LHCN-M2 (cell line): Measurements from ENCODE around the gene ACOX3. TPM values are rescaled to one million over a fixed set of nuclear protein-coding genes. Genes with fewer than 3 reads are reported as not detected.

Source experiments
- DNase-seq: peaks from one replicate; pipeline ENCODE4 v3.0.0-alpha.2; 2012; ENCODE audit warnings: low read depth
- total RNA-seq: library from RNA; depleted of rRNA; stranded (reverse); fragments of >200 nt; gene quantifications from 2 replicates; pipeline ENCODE4 v1.2.3, GENCODE V29; 2014

The ACOX3 gene
- total RNA-seq, 1 experiment from 2014 or later = 27.3 TPM

DNA sequence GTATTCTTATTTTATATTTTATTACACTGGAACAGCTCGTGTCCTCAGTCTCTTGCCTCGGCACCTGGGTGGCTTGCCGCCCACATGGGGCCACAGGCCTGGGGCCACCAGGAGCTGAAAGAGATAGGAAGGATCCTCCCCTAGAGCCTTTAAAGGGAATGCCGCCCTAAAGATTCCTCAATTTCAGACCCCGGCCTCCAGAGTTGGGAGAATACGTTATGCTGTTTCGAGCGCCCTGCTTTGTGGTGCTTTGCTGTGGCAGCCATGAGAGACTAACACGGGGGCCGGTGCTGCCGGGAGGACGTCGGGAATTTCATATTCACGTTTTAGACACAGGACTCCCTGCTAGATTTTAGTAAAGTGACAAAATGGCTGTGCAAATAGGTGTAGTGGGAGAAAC lies 33.2 kb downstream of the ACOX3 start:
- DNase-seq = no peak

GRCh38 chr4:8406887-8407286 lies 33.6 kb downstream of the ACOX3 start:
- DNase-seq = peak; percentile 46

DNA sequence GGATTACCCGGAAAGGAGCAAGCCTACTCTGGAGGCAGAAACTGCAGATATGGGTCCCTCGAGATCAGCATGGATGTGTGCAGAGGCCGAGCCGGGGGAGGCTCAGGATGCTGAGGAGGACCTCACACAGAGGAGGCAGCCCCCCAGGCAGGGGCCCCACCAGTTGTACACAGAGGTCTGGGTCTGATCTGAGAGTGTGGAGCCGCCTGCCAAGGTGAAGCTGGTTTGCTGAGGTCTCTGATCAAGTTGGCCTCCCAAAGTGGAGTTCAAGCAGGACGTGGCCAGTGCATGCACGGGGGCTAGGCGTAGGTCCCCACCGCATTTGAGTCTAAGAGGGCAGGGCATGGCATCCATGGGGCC lies 35.0 kb downstream of the ACOX3 start:
- no peak for DNase-seq

GRCh38 chr4:8404791-8405515 lies 35.6 kb downstream of the ACOX3 start:
- DNase-seq = no peak

GRCh38 chr4:8403976-8404375 lies 36.5 kb downstream of the ACOX3 start:
- no peak for DNase-seq

DNA sequence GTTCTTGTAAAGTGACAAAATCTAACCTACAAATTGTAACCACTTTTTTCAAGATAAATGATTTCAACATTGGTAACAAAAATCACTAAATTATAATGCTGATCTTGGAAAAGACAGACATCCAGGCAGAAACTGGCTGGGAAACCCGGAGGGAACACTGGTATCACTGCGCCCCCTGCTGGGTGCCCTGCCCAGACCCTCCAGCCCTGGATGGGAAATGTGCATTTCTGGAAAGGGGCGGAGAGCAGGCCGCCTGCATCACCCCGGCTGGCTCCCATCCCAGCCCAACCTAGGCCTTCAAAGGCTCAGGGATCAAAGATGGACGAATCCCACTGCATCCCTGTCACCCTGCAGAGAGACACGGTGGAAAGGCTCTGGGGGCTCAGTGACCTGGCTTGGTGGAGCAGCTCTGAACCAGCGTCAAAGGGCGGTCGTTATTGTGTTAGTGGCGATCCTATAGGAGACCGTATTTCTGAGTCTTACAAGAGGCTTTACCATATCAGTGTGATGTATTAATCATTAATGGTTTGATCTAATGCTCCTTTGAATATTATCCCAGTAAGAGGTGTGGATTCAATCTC lies 37.3 kb downstream of the ACOX3 start:
- peak; percentile 76 for DNase-seq

- DNase-seq = no peak
Observed at GRCh38 chr4:8402640-8403039, 37.9 kb downstream of the ACOX3 start.

GRCh38 chr4:8402181-8402597 lies 38.3 kb downstream of the ACOX3 start:
- DNase-seq = no peak

- no peak for DNase-seq
Observed at GRCh38 chr4:8401665-8402064, 38.9 kb downstream of the ACOX3 start.

- DNase-seq = no peak
Observed at GRCh38 chr4:8400632-8401325, 39.7 kb downstream of the ACOX3 start.

- no peak for DNase-seq
Observed at GRCh38 chr4:8399298-8399697, 41.2 kb downstream of the ACOX3 start.

DNA sequence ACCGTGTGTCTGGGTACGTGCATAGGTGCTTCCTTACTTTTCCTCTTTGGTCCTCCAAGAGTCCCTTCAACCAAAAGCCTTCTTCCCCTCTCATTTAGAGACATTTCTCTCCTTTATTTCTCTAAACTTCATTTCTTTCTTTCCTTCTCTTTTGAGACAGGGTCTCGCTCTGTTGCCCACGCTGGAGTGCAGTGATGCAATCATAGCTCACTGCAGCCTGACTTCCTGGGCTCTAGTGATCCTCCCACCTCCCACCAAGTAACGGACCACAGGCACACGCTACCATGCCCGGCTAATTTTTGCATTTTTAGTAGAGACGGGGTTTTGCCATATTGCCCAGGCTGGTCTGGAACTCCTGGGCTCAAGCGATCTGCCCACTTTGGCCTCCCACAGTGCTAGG lies 42.2 kb downstream of the ACOX3 start:
- no peak for DNase-seq

- DNase-seq = no peak
Observed at GRCh38 chr4:8396762-8397406, 43.6 kb downstream of the ACOX3 start.

- no peak for DNase-seq
Observed at GRCh38 chr4:8395504-8396296, 44.8 kb downstream of the ACOX3 start.

DNA sequence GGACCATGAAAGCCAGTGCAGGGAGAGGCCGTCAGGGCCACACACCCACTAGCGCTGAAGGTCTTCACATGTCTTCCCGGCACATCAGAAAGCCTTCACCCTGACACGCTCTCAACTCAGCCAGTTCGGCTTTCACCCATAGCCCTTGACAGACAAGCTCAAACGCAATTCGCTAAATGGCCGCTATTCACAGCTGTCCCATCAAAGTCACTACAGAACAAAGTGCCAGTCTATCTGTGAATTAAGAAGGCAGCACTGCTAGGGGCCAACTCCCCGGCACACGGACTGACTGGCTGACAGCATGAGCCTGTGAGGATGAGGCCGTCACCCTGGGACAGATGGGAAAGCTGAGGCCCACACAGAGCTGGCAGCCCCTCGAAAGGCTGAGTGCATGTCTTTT lies 45.7 kb downstream of the ACOX3 start:
- no peak for DNase-seq

- DNase-seq = peak; percentile 99
Observed at GRCh38 chr4:8394061-8394519, 46.4 kb downstream of the ACOX3 start.

DNA sequence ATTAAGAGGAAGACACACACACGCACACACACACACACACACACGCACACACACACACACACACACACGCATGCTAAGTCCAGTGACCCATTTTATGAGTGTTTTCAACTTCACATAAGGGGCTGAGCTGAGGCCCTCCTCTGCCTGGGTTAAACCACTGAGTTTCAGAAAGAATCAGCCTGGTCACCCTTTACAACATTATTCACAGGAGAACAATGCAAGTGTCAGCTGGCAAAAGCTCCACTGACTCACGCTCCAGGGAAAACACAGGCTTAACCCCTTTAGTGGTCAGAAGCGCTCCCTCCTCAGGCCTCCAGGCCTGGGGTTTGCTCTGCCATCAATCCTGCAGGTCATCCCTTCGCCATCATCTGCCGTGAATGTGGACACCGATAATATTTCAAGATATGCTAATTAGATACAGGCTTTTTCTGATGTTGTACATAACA lies 46.9 kb downstream of the ACOX3 start:
- peak; percentile 100 for DNase-seq

DNA sequence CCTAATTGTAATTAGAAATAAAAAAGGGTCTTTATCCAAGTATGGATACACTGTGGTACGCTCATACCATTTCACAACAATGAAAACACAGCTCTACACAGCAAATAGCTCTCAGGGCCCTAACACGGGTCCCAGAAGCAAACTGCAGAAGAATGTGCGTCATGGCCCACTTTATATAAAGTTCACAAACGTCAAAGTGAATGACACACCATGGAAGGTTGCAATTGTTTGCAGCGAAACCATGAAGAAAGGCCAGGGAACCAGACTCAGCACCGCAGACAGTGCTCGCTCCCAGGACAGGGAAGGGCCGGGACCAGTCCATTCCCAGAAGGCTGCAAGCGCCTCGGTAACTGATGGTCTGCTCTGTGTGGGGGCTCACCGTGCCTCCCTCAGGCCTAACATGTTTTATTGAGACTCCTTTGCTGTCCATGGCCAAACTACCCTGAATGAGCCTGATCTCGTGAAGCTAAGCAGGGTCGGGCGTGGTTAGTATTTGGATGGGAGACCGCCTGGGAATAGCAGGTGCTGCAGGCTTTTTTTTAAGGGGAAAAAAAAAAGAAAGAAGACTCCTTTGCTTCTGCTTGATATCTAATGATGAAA lies 47.8 kb downstream of the ACOX3 start:
- peak; percentile 42 for DNase-seq

DNA sequence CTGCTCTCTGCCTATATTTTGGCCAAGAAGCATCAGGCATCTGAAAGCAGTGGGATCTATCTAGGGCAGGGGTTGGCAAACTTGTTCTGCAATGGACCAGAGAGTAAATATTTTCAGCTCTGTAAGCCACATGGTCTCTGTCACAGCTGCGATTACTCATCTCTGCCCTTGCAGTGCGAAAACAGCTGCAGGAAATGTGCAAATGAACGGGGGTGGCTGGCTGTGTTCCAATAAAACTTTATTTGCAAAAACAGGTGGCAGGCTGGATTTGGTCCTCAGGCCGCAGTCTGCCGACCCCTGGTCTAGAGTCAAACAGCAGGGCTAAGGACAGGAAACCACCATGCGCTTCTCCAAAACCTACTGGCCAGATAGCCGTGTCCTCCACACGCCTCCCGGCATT lies 48.6 kb downstream of the ACOX3 start:
- peak; percentile 99 for DNase-seq

DNA sequence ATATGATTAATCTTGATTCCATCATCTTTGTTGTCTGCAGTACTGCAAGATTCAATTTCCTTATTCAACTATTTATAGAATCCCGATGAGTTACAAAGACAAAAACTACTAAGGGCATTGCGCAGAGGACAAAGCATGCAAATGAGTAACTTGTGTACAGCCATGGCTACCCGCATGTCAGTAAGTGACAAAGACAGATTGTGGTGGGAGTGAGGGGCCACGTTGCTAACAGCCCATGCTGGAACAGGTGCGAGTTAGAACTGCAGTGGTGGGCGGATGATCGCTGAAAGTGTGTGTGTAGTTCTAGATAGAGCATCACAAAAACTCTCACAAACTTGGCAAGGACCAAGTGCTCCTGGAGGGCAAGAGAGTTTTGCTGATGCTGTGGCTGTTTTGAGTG lies 49.5 kb downstream of the ACOX3 start:
- DNase-seq = peak; percentile 53

DNA sequence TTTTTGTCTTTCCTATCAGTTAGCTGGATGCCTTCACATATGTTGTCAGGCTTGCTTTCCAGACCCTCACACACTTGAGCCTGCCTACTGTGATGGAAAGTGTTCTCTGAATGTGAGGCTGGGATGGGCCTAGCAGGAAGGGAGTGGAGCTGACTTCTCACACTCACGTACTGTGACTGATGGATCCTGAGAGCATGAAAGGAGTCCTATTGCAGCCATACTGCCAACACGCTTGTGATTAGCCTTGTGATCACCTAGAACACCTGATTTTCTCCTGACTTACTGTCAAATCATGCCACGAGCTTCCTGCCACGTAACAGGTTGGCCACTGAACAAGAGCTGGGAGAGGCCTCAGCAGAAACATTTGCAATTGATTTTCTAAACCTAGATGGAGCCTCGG lies 49.9 kb downstream of the ACOX3 start:
- no peak for DNase-seq
